Hematopoietic multipotent progenitor cell treated with erythropoietin and hydrocortisone succinate and interleukin-3 and kit ligand, for 17 days (in vitro differentiated cells): ENCODE data around the gene MAP3K2.

Source experiments
- DNase-seq: peaks from one replicate; pipeline ENCODE4 v3.0.0-alpha.2; 2015; ENCODE audit warnings: low spot score

The MAP3K2 gene

DNA sequence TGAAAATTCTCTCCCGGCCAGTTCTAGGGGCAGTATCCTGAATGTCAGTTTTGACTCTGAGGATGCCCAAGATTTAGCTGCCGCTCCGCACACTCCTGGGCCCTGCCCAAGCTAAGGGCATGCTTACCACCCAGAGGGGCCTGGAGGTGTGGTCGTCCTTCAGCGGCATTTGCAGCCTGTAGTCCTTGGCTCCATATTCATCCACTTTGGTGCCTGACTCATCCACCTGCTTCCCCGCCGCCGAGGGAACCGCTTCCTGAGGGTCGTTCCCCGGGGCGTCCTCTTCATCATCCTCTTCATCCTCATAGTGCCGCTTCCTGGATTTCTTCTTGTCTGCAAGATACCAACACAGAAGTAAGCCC lies 94.4 kb downstream of the MAP3K2 start:
- DNase-seq = no peak

DNA sequence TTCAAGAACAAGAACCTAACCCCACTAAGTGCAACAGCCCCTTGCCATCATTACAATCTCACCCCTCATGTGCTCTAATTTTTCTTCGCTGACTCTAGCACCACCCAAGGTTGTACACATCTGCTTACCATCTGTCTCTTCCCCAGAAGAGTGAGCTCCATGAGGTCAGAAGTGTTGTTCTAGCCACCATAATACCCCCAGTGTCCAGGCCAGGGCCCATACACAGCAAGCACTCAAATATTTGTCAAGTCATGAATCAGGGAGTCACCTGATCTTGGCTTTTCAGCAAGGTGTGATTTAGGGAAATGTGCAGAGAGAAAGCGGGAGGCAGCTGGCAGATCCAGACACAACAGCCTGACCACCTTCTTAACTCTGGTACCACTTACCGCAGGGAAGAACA lies 99.5 kb downstream of the MAP3K2 start:
- no peak for DNase-seq

DNA sequence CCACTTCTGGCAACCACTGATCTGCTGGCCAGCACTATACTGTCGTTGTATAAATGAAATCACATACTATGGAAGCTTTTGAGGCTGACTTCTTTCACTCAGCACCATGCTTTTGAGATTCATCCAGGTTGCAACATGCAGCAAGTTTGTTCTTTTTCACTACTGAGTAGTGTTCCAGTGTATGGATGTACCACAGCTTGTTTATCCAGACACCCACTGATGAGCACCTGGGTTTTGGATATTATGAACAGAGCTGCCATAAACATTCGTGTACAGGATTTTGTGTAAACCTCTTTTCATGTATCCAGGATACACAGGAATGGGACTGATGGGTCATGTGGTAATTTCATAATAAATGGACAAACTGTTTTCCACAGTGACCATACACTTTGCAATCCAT lies 104.5 kb downstream of the MAP3K2 start:
- DNase-seq = no peak

DNA sequence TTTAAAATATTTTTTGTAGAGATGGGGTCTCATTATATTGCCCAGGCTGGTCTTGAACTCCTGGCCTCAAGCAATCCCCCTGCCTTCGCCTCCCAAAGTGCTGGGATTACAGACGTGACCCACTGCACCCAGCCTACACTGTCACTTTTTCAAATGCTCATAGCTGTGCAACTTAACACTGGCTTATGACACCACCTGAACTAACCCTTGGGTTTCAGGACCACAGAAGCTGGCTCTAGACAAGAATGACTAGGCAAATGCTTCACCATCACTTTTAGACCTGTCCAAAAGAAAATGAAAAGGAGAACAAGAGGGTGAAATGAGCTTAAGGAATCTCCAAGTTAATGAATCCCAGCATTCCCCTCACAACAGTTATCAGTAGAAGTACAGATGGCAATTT lies 107.1 kb downstream of the MAP3K2 start:
- DNase-seq = no peak

DNA sequence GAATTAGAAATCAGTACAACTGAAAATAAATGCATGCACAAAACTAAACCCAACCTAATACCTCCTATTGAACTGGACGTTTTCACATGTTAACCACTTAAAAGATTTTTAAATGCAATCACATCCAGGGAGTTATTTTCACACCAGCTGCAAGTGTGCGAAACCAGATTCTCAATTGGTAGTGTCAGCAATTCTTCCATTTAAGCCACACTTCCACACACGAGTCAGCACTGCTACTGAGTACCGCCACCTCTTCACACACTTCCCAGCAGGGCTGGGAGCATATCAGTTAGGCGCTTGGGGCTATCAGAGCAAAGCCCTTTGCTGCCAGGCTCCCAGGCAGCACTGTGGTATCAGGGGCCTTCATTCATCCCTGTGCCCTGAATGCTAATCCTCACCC lies 108.0 kb downstream of the MAP3K2 start:
- DNase-seq = no peak

DNA sequence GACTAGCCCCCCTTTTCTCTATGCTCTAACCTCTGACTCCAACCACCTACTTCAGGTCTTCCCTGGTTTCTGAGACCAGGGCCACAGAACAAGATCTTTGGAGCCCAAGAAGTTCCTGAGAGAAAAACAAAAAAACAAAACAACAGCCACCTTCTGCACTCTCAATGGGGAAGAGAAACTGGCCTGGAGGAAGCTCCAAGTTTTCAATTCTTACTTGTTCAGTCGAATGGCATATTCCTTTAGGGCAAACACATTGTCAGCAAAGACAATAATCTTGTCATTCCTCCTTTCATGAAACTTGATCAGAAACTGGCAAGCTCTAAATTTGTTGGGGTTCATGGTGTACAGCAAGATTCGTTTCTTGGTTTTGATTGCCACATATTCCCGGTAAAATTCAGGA lies 108.8 kb downstream of the MAP3K2 start:
- DNase-seq = no peak

DNA sequence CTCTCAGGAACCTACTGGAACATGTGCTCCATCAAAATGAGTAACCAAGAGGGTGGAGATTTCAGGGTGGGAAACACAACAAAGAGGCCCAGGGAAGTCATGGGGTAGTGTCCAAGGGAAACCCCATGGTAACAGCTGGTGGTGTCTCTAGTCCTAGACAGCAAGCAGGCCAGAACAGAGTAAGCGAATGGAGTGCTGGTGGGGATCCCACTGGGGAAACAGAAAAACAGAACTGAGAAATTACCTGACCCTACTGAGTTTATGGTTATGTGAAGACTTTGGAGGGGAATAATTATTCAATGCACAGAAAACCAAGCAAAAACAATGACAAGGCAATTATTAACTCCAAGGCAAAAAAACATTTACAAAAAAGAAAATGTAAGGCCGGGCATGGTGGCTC lies 110.7 kb downstream of the MAP3K2 start:
- DNase-seq = no peak

DNA sequence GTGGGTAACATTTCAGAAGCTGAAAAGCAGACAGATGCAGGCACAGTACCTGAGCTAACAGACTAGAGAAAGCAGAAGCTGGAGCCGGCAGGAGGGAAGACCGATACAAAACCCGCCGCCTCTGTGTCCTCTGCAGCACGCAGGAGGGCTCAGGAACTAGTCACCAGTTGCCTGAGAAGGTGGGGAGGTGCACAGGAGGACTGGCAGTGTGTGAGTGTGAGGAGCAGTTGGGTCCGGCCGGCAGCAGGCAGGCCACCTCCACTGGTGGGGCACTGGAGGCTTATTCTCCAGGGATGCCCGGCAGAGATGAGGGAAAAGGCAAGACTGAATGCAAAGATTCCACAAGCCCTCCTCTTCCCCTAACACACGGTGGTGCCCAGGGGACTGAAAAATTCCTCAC lies 112.0 kb downstream of the MAP3K2 start:
- no peak for DNase-seq

DNA sequence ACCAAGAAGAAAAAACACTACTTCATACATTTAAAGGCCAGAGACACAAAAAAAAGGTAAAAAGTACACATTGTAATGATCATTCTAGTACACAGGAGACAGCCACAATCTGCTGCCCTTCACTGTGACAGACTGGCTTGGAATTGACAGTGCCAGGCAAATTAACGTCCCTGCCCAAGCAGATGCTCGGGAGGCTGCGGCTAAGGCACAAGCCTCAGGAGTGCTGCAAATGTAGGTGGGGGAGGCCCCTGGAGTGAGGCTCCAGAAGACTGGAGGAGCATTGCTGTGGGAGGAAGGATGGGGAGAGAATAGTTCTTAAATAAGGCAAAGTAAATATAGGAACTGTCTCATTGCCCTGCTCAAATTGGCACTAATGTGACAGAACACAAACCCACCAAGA lies 112.4 kb downstream of the MAP3K2 start:
- no peak for DNase-seq

DNA sequence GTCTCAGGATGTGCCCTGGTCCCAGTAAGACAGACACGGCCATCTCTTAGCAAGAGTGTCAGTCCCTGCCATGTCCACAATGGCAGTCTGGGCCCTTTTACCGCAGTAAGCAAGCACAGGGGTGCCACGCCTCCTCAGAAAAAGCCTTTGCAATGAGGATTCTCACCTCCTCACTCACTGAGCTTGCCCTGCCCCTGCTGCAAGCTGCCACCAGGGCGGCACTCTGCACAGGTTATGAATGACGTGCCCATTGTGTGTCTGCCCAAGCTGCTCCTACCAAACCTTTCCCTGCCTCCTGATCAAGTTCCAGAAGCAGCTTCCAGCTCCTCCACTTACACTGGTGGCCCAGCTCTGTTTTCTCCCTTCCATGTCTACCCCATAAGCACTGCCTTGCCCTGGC lies 117.1 kb downstream of the MAP3K2 start:
- no peak for DNase-seq

DNA sequence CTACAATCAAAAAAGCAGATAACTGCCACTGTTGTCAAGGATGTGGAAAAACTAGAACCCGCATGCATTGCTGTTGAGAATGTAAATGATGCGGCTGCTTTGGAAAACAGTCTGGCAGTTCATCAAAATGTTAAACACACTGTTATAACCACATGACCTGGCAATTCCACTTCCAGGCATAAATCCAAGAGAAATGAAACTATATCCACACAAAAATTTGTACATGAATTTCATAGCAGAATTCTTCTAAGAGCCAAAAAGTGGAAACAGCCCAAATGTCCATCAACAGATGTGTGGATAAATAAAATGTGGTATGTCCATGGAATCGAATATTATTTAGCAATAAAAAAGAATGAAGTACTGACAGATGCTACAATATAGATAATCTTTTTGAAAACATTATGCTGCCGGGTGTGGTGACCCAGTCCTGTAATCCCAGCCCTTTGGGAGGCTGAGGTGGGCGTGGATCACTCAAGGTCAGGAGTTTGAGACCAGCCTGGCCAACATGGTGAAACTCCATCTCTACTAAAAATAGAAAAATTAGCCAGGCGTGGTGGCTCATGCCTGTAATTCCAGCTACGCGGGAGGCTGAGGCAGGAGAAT lies 125.9 kb downstream of the MAP3K2 start:
- DNase-seq = no peak

DNA sequence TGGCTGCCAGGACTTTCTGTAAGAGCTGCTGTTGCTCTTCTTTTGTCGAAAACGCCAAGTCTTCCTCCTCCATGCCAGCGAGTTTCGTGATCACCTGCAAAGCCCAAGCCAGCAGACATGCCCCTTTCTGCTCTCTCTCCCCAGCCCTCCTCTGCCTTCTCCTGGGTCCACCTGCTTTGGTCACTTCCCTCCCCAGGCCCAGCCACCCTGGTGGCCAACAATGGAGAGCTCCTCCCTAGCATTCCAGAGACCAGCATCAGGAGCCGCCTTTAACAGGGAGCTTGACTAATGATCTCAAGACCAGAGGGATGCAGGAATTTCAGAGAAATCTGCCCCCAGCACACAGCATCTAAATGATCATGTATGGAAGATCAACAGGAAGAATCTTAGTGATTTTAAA lies 128.4 kb downstream of the MAP3K2 start:
- DNase-seq = no peak

DNA sequence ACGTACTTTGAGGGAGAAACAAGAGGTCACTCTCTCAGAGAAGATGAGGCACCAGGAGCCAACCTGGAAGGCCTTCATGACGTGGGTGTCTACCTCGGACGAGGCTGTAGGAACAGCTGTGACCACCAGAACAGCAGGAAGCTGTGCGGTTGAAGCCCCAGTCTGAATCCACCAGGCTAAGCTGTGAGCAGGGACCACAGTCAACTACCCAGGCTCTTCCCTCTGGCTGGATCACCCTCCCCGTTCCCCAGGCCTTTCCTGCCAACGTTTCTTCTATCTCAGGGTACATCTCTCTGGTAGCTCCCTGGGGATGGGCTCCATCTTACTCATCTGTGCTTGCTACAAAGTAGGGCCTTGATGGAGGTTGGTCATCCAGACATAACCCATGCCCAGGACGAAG lies 130.9 kb downstream of the MAP3K2 start:
- DNase-seq = no peak

DNA sequence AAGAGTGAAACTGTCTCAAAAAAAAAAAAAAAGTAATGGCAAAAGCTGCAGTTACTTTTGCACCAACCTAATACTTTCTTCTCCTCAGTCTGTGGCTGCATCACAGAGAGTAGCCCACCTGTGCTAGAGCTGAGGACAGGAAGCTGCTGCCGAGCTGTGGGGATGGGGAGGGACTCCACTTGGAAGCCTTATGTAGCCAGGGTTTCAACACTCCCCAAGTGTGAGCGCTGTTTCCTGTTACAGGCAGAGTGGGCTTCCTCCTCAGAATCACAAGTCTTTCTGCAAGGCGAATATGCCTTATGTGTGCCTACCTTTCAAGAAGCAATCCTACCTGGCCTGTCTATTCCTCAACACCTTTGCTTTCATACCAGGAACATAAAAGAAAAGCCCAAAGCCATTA lies 131.4 kb downstream of the MAP3K2 start:
- no peak for DNase-seq

DNA sequence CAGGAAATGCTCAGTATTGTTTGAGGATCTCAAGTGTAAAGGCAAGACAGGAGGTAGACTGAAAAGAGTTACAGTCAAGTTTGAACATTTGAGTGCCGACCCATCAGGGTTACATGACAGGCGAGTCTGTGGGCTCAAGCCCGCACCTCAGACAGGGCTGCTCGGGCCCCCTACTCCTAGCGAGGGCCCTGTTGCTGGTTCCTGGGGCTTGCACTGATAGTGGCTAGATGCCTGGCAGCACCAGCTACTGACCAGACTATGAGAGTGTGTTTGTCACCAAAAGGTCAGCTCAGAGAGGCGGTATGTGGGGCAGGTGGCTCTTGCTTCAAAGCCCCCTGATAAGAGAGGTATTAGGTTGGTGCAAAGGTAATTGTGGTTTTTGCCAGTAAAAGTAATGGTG lies 132.1 kb downstream of the MAP3K2 start:
- no peak for DNase-seq

DNA sequence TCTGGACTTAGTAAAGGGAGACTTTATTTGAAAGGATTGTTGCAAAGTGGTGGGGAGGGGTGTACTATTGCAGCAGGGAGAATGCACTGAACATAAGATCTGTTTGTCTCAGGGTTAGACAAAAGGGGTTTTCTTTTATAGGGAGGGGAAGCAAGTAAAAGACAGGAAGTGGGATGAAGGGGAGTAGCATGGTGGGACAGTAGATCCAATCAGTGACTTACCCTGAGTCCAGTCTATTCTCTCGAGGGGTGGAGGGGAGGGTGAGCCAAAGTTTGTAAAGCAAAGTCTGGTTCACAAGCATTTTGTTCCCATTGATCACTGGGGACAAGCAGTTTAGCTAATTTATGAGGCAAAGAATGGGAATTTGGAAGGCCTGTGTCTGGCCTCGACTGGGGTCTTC lies 132.6 kb downstream of the MAP3K2 start:
- DNase-seq = no peak

DNA sequence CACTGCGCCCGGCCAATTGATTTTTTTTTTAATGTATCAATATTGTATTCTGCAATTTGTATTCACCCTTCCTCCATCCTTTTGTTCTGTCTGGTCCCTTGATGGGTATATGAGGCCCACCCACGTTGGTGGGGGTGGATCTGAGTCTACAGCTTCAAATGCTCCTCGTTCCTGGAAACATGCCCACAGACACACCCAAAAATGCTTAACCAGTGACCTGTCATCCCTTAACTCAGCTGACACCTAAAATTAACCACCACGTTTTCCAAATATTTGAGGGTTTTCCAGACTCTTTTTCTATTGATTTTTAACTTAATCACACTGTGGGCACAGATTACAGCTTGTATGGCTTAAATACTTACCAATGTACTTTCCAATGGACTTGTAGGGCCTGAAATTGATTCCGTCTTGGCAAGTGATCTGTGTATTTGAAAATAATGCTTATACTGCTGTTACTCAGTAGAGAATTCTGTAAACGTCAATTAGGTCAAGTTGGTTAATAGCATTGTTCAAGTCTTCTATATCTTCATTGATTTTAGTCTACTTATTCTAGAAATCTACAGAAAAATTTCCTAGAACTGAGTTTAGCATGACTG lies 133.3 kb downstream of the MAP3K2 start:
- DNase-seq = no peak
